ENCODE results near the gene IFI27.

Gene IFI27

DNA sequence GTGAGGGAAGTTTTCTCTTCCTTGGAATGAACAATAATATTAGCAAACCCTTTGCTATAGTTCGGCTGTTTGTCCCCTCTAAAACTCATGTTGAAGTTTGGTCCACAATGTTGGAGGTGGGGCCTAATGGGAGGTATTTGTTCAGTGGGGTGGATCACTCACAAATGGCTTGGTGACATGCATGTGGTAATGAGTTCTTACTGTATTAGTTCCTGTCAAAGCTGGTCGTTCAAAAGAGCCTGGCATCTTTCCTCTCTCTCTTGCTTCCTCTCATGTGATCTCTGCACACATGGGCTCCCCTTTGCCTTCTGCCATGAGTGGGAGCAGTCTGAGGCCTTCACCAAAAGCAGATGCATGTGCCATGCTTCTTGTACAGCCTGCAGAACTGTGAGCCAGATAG, 50.5 kb downstream of the IFI27 start:
- DNase-seq = no peak

DNA sequence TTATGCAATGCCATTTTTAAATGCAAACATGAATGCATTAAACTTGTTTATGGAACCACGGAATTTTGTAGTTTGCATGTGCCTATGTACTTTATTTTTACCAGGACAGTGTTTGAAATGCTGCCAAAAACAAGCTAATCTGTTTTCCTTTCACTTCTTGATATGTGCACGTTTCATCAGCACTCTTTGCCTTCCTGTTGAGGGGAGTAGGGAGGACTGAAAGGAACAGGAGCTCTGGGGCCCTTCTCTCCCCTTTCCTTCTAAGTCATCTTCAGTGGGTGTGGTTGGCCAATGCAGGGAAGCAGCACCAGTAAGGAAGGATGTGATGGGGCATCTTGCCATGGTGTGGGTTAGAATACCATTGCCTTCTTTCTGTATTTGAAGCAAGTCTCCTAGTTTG, 51.4 kb downstream of the IFI27 start:
- DNase-seq = no peak

DNA sequence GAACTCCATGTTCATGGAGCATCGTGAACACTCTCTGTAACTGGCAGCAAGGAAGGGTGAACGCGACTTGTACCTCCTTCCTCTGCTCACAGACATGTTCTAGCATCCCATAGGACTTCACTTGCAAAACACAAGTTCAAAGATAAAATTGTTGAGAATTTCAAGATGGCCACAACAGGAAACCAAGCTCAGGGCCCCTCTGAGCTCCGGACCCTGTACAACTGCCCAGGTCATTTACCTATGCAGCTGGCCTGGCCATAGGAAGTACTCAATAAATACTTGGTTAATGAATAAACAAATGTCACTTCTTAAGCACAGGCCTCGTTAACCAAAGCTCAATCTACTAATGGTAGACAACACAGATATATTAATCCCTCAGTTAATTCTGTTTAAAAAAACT, 51.9 kb downstream of the IFI27 start:
- no peak for DNase-seq

DNA sequence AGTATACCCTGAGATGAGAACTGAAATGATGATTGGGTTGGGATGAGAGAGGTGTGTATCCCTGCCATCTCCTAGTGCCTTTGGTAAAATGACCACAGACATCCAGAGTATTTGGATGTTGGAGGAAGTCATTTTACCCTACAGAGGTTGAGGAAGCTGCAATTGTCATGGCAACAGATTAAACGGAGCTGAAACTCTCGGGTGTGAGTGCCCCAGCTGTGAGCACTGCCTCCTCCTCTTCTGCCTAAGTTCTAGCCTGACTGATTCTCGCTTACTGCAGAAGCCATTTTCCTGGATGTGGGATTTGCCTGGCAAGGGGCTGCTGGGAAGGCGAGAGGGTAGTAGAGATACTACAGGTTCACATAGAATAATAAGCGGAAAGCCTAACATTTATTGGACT, 53.3 kb downstream of the IFI27 start:
- no peak for DNase-seq

DNA sequence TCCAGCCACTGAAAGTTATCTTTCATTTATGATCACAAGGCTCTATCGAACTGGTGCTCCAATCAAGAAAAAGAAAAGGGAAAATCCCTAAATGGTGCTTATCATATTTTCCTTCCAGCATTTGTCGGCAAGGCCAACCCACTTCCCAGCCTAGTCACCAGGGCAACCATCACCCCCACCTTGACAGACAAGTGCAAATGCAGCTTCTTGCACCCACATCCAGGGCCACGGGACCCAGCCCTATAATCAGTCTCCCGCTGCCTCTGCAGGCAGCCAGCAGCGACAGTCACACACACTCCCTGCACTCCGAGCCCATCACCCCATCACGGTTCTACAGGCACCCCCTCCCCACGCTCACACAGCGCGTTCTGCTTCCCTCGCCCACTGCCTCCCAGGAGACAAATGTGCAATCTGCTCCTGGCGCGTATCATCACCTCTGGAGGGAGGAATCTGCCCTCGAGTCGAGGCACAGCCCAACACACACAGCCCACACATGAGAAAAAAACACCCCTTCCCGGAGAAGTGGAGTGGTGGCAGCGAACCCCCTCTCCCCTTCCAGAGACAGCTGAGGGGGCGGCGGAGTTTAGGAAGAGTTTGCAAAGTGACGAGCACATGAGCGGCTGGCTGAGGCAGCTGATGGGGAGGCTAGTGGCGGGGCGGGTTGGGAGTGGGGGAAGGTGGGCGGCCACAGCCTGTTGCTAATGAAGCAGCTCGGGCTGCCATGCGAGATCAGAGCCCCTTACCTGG, 54.3 kb downstream of the IFI27 start:
- DNase-seq = no peak

DNA sequence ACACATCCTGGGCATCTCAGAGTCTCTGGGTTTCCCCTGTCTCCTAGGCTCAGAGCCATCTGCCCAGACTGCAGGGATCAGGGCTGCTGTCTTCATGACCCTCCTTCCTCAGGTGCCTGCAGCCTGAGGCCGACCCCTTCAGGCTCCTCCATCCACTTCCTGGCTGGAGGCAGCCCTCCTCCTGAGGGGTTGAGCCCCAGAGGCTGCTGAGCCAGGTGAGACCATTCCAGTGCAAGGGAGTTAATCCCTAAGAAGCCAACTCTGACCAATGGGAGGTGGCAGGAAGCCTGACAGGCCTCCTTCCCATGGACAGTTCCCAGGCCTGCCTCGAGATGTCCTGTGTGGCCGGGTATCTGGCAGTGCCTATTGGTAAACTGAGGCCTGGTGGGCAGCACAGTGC, 55.2 kb downstream of the IFI27 start:
- no peak for DNase-seq

Data from CD4-positive, alpha-beta T cell treated with Interleukin-4 for 4 hours (primary cell).